ENCODE results near the gene RUNDC1.

- TF ChIP-seq CTCF (conservative IDR thresholded peaks at IDR 0.05; ENCODE audit: low read length) = no peak
- TF ChIP-seq EZH2phosphoT487 (IDR thresholded peaks at IDR 0.05; ENCODE audit: borderline replicate concordance) = no peak
Observed at GRCh38 chr17:42969001-42969581, 11.3 kb upstream of the RUNDC1 start.

All from Loucy (cell line).